Limb (tissue), 2 donors: ENCODE results near the gene SNX30.

Experiments
- DNase-seq, 2 donors: peaks; one replicate each; pipeline ENCODE4 v3.0.0-alpha.2; 2016; ENCODE audit errors: extremely low spot score in 2 of 2

SNX30 gene

DNA sequence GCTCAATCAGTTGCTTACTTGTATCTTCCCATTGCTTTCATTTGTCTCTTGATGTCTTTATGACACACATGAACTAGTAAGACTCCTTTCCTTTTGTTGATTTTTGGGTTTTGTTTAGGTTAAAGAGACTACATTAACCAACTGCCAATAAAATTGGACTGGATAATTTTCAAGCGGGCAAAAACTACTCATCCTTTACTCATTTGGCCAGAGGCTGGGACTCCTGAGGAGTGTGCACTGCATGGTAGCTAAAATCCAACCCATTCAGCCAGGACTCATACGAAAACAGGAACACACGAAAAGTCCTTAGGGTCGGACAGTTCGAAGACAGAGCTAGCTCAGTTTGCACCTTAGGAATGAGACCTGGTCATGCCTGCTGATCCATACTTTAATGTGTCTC is 134.2 kb downstream of the SNX30 start:
- no peak for DNase-seq

GRCh38 chr9:112885324-112885723 is 134.8 kb downstream of the SNX30 start:
- DNase-seq = no peak

DNA sequence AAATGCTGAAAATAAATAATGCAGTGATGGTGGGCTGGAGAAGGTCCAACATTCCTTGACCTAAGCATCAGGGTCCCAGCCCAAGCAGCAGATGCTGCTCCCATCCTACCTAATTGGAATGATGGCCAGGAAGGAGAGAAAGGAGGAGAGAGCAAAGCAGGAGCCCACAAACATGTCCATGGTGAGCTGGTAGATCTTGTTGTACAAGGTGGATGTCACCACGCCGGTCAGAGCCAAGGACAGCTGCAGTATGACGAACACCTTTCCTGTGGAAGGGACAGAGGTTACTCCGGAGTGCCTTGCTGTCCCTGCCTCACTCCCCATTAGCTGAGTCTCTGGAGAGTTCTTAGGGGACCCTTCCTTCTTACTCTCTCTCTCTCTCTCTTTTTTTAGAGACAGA is 135.8 kb downstream of the SNX30 start:
- DNase-seq = no peak

DNA sequence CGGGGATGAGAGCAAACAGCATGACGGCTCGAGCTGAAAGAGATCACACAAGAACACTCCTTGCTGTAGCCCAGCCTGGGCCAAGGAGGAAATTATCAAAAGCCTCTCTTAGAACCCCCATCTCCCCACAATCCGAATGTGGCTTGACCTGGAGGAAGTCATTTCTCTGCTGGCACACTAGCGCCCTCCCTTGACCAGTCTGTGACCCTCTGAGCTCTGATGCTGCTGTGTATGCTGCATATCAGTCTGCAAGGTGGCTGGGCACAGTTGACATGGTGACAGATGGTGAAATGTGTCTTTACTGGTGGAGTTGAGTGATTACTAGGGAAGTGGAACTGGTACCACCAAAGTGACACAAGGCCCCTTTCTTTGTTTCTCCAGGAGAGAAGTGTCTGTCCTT is 136.8 kb downstream of the SNX30 start:
- no peak for DNase-seq

- DNase-seq = peak in 1 of 2 donors; percentile 34
These were observed 139.8 kb downstream of the SNX30 start, which contains the start of gene SLC46A2 for GRCh38 chr9:112890106-112891081. TSS of gene SLC46A2 (minus strand) at chr9:112890876. CDS start at chr9:112890681, 195 bp downstream.

- DNase-seq = no peak
These were observed 141.0 kb downstream of the SNX30 start for GRCh38 chr9:112891521-112891920.

GRCh38 chr9:112892981-112893380 is 142.4 kb downstream of the SNX30 start:
- no peak for DNase-seq

GRCh38 chr9:112894041-112894440 is 143.5 kb downstream of the SNX30 start:
- no peak for DNase-seq

DNA sequence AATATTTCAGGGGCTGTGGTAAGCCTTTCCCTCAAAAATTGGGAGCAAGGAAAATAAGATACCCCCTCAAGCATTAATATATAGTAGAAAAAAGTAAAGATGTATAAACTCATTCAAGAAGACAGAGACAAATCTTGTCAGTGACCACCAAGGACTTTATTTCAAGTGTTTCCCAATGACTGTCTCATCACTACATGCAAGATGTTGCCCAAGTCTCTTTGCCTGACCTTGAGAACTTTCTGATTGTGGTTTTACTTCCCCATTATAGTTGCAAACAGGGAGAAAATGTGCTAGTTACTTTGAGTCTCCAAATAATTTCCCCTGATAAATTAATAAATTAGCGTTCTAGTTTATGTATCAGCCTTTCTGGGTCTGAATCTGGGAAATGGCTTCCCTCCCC is 144.1 kb downstream of the SNX30 start:
- DNase-seq = no peak

- no peak for DNase-seq
These were observed 145.6 kb downstream of the SNX30 start for GRCh38 chr9:112896131-112896530.

- DNase-seq = no peak
These were observed 148.3 kb downstream of the SNX30 start for GRCh38 chr9:112898872-112899311.

GRCh38 chr9:112900488-112900887 is 149.9 kb downstream of the SNX30 start:
- DNase-seq = no peak

DNA sequence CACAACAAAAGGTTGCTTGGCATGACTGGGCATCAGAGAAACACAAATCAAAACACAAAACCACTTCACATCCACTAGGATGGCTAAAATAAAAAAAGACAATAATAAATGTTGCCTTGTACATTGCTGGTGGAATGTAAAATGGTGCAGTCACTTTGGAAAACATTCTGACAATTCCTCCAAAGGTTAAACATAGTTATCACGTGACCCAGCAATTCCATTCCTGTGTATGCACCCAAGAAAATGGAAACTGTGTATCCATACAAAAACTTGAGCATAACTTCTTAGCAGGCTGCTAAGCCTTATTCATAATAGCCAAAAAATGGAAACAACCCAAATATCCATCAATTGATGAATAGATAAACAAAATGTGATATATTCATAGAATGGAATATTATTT is 150.3 kb downstream of the SNX30 start:
- DNase-seq = no peak

DNA sequence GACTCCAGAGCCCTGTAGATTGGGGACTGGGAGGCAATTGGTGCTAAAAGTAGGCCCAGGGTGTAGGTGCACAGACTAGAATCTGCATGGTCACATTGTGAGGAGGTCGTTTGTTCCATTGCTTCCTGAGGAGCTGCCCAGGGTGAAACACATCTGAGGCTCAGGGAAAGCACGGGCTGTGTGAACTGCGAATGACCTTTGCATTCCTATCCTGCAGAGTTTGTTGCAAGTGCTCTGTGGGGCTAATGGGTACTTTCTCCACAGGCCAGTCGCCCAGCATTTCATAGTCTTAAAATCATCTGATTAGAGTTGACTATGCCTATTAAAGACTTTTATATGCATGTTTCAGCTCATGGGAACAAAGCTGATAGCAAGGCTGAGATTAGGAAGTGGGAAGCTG is 154.5 kb downstream of the SNX30 start:
- DNase-seq = no peak

- no peak for DNase-seq
These were observed 161.2 kb downstream of the SNX30 start for GRCh38 chr9:112911736-112912135.

DNA sequence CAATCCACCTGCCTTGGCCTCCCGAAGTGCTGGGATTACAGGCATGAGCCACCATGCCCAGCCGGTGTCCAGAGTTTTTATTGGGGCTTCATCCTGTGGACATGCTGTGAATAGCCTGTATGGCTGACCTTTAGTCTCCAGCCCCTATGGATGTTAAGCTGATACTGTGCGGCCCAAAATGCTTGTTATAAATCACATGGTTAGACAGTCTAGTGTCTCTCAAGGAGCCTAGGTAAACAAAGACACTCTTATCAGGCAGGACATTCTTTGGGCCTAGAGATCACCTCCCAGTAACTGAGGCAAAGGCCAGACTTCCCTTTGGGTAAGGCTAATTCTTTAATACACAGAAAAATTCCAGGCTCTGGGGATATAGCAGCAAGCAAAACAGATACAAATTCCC is 162.1 kb downstream of the SNX30 start:
- no peak for DNase-seq

DNA sequence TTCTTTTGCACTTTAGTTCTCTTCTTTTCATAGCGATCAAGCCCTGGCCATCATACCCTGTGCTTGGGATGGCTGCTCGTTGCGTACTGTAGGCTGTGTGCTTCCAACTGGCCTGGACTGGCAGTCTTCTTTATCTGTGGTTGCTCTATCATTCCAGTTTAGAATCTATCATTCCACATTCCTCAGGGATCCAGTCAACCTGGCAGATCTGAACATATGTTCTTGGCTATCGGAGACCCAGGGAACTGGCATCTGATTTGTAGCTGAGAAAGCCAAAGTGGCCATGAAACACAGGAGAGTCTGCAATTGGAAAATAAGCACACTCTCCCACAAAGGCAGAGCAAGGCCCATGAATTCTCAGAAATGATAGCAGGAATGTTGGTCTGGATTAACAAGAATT is 162.8 kb downstream of the SNX30 start:
- no peak for DNase-seq

DNA sequence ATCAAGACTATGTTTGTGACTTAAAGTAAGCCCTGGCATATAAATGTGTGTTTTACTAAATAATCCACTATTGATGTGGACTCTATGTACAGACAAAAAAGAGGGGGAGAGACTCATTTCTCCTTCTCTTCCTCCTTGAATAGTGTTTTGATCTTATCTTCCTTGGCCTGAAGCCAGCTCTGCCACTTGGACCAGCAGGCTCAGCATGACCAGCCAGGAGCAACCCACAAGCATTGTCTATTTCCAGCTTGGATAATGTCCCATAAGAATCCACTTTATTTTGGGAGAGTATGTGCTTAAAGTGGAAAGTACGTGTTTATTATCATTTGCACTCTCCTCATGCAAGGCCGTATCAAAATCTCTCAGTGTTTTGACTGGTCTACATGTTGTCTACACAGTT is 164.0 kb downstream of the SNX30 start:
- DNase-seq = no peak

DNA sequence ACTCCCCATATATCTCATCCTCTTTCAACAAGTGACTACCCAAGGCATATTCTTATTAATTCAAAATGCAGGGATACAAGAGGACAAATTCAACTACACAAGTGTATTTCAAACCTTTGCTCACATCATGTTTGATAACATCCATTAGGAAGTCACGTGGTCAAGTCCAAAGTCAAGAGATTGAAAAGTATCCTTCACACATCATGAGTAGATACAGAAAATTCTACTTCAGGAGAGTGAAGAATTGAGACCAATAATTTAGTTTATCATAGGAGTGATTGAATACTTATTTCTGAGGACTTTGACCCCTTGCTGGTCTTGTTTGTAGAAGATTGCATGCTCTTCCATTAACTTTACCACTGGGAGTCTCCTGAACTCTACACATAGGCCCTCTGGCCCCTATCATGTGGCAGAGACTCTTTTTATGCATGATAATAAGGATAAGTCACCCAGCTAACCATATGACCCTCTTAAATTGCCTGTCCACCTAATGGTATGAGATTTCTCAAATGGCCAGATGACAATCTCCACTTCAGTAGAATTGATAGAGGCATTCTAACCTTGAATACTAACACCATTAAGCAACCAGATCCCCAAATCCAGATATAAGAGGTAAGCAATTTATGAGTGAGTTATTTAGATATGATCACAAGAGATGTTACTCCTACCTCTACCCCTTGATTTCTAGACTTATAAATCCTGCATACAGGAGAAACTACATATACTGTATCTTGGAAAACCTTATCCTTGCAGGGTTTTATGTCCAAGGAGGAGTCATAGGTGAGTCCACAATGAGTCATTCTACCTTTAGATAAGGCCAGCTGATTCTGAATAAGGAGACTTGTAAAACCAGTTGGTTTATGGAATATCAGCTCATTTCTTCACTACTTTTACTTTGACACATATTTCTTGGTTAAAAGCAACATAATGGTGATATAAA is 166.8 kb downstream of the SNX30 start:
- DNase-seq = no peak

DNA sequence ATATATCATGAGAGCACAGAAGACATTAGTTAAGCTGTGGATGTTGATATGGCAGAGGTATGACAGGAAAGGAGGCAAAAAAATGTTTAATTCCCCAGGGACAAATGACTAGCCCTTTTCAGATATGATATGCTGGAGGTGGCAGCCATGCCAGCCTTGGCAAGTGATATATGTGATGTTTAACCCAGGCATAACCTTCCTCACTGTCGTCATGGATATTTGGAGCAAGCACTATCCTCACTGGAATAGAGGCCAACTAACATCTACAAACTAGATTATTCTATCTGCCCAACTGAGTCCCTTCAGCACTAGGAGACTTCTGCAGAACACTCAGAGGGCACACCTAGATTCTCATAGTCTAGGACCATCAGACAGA is 167.4 kb downstream of the SNX30 start:
- no peak for DNase-seq

DNA sequence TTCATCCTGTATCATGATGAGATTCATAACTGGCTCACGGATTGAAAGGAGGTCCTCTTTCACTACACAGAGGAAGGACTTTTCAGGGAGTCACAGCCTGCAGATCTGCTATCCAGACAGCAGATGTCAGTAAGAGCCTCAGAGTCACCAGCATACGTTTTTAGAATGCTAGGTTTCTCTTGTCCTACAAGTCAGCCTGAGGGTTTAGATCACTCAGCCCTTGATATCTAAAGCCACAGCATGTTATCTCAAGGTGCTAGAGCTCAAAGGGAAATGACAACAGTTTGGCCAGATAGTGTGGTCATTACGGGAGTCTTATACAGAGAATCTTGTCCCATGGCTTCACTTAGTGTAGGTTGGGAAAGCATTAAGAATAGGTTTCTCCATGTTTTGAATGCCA is 171.0 kb downstream of the SNX30 start:
- peak; percentile 28 to 42 for DNase-seq
